ENCODE data around the gene AAK1. TPM values are rescaled to one million over a fixed set of nuclear protein-coding genes. Genes with fewer than 3 reads are reported as not detected.

AAK1 gene
- total and polyA plus RNA-seq, 2 experiments from 2014 or later = 39.0 to 52.4 TPM

- Histone ChIP-seq H3K27me3 (ENCODE audit: insufficient read depth) (no peaks in the 10 kb centered on the region), H3K36me3 (ENCODE audit: insufficient read depth) (0 out of 2 replicates have a peak, but pooled peaks cover 8% of the 10 kb centered on the region), H4K20me1 (replicated peaks; ENCODE audit: insufficient read depth) (no peaks in the 10 kb centered on the region; the same call in 1 of the 2 replicates), H3K27ac (ENCODE audit: low read depth) (0 out of 2 replicates have a peak overlapping the region, but pooled peaks have one; percentile 18), H3F3A (replicated peaks; ENCODE audit: low read depth) (no peaks in the 10 kb centered on the region), H3K4me2 (no peak overlapping the region), H3K9me2 (ENCODE audit: insufficient read depth) (no peaks in the 10 kb centered on the region), H2AFZ (no peak overlapping the region), H3K4me1 (ENCODE audit: insufficient read depth) (peaks cover 3% of the 10 kb centered on the region; the same call in 1 of the 2 replicates), H3K4me3 (no peak overlapping the region), H3K79me2 (replicated peaks; ENCODE audit: insufficient read depth) (no peaks in the 10 kb centered on the region; the same call in 1 of the 2 replicates)
- Mint-ChIP-seq H3K9me3 (no peaks in the 10 kb centered on the region), H3K4me3 (no peak overlapping the region), H3K27ac (no peak overlapping the region), H3K27me3 (ENCODE audit: insufficient read depth, low read depth, poor library complexity) (no peaks in the 10 kb centered on the region), H3K4me1 (peaks cover 2% of the 10 kb centered on the region), H3K36me3 (ENCODE audit: low read depth) (peaks cover 15% of the 10 kb centered on the region; the same call in 2 of the 3 replicates)
- ATAC-seq (no peak), DNase-seq (ENCODE audit: low spot score) (no peak)
- TF ChIP-seq POLR2AphosphoS5 (IDR thresholded peaks at IDR 0.05; ENCODE audit: low read depth) = no peak
- no peak for TF ChIP-seq EZH2phosphoT487 (IDR thresholded peaks at IDR 0.05; ENCODE audit: unreplicated experiment)
- no peak for TF ChIP-seq ZNF114 (CRISPR knock-in tag; IDR thresholded peaks at IDR 0.05)
- TF ChIP-seq, protein P1, sequence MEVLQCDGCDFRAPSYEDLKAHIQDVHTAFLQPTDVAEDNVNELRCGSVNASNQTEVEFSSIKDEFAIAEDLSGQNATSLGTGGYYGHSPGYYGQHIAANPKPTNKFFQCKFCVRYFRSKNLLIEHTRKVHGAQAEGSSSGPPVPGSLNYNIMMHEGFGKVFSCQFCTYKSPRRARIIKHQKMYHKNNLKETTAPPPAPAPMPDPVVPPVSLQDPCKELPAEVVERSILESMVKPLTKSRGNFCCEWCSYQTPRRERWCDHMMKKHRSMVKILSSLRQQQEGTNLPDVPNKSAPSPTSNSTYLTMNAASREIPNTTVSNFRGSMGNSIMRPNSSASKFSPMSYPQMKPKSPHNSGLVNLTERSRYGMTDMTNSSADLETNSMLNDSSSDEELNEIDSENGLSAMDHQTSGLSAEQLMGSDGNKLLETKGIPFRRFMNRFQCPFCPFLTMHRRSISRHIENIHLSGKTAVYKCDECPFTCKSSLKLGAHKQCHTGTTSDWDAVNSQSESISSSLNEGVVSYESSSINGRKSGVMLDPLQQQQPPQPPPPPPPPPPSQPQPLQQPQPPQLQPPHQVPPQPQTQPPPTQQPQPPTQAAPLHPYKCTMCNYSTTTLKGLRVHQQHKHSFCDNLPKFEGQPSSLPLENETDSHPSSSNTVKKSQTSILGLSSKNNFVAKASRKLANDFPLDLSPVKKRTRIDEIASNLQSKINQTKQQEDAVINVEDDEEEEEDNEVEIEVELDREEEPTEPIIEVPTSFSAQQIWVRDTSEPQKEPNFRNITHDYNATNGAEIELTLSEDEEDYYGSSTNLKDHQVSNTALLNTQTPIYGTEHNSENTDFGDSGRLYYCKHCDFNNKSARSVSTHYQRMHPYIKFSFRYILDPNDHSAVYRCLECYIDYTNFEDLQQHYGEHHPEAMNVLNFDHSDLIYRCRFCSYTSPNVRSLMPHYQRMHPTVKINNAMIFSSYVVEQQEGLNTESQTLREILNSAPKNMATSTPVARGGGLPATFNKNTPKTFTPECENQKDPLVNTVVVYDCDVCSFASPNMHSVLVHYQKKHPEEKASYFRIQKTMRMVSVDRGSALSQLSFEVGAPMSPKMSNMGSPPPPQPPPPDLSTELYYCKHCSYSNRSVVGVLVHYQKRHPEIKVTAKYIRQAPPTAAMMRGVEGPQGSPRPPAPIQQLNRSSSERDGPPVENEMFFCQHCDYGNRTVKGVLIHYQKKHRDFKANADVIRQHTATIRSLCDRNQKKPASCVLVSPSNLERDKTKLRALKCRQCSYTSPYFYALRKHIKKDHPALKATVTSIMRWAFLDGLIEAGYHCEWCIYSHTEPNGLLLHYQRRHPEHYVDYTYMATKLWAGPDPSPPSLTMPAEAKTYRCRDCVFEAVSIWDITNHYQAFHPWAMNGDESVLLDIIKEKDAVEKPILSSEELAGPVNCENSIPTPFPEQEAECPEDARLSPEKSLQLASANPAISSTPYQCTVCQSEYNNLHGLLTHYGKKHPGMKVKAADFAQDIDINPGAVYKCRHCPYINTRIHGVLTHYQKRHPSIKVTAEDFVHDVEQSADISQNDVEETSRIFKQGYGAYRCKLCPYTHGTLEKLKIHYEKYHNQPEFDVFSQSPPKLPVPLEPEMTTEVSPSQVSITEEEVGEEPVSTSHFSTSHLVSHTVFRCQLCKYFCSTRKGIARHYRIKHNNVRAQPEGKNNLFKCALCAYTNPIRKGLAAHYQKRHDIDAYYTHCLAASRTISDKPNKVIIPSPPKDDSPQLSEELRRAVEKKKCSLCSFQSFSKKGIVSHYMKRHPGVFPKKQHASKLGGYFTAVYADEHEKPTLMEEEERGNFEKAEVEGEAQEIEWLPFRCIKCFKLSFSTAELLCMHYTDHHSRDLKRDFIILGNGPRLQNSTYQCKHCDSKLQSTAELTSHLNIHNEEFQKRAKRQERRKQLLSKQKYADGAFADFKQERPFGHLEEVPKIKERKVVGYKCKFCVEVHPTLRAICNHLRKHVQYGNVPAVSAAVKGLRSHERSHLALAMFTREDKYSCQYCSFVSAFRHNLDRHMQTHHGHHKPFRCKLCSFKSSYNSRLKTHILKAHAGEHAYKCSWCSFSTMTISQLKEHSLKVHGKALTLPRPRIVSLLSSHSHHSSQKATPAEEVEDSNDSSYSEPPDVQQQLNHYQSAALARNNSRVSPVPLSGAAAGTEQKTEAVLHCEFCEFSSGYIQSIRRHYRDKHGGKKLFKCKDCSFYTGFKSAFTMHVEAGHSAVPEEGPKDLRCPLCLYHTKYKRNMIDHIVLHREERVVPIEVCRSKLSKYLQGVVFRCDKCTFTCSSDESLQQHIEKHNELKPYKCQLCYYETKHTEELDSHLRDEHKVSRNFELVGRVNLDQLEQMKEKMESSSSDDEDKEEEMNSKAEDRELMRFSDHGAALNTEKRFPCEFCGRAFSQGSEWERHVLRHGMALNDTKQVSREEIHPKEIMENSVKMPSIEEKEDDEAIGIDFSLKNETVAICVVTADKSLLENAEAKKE (CRISPR knock-in tag; IDR thresholded peaks at IDR 0.05) = no peak
- no peak for TF ChIP-seq STAT1 (IDR thresholded peaks at IDR 0.05; ENCODE audit: unreplicated experiment)
- TF ChIP-seq, protein P2, sequence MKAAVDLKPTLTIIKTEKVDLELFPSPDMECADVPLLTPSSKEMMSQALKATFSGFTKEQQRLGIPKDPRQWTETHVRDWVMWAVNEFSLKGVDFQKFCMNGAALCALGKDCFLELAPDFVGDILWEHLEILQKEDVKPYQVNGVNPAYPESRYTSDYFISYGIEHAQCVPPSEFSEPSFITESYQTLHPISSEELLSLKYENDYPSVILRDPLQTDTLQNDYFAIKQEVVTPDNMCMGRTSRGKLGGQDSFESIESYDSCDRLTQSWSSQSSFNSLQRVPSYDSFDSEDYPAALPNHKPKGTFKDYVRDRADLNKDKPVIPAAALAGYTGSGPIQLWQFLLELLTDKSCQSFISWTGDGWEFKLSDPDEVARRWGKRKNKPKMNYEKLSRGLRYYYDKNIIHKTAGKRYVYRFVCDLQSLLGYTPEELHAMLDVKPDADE (IDR thresholded peaks at IDR 0.05) = no peak
- TF ChIP-seq ZNF331 (CRISPR knock-in tag; IDR thresholded peaks at IDR 0.05; ENCODE audit: low read depth) = no peak
- no peak for TF ChIP-seq EZH2 (IDR thresholded peaks at IDR 0.05; ENCODE audit: low read depth, unreplicated experiment)
- TF ChIP-seq CREB1 (CRISPR knock-in tag; IDR thresholded peaks at IDR 0.05; ENCODE audit: low read depth) = no peak
- TF ChIP-seq, protein P3, sequence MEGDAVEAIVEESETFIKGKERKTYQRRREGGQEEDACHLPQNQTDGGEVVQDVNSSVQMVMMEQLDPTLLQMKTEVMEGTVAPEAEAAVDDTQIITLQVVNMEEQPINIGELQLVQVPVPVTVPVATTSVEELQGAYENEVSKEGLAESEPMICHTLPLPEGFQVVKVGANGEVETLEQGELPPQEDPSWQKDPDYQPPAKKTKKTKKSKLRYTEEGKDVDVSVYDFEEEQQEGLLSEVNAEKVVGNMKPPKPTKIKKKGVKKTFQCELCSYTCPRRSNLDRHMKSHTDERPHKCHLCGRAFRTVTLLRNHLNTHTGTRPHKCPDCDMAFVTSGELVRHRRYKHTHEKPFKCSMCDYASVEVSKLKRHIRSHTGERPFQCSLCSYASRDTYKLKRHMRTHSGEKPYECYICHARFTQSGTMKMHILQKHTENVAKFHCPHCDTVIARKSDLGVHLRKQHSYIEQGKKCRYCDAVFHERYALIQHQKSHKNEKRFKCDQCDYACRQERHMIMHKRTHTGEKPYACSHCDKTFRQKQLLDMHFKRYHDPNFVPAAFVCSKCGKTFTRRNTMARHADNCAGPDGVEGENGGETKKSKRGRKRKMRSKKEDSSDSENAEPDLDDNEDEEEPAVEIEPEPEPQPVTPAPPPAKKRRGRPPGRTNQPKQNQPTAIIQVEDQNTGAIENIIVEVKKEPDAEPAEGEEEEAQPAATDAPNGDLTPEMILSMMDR (conservative IDR thresholded peaks at IDR 0.05; ENCODE audit: low read depth in 2 of 2) = no peak
- no peak for TF ChIP-seq NANOG (IDR thresholded peaks at IDR 0.05; ENCODE audit: borderline replicate concordance)
- no peak for TF ChIP-seq JUNB (IDR thresholded peaks at IDR 0.05; ENCODE audit: unreplicated experiment)
Measured at GRCh38 chr2:69429491-69430183, 213.9 kb downstream of the AAK1 start.

Measured in GM23338 (cell line).